HEK293 (cell line): ENCODE measurements around the gene WDR64.

Experiments
- CTCF ChIA-PET: fragments of 350-600 bp; formaldehyde crosslinking; extraction: SDS; loops from one replicate; lab custom pipeline; 2021; ENCODE audit warnings: antibody characterized with exemption; lab: Yijun Ruan, JAX
- POLR2A ChIA-PET: fragments of 300-600 bp; formaldehyde crosslinking; extraction: SDS; loops from one replicate; lab custom pipeline; 2020; ENCODE audit warnings: antibody characterized with exemption, inconsistent platforms; lab: Yijun Ruan, JAX
- H3K27ac ChIP-seq: fragments of 200-500 bp; sonication (Bioruptor generic); 2 replicates; pipeline ENCODE4 v1.5.1; 2014; ENCODE audit warnings: low read depth, low read length, control low read depth, inconsistent platforms; ENCODE audit errors: extremely low read depth
- H3K36me3 ChIP-seq, 2 experiments: fragments of 200-500 bp in 1 of 2; sonication (Bioruptor generic) in 1 of 2; 1 replicate in 1 of 2; 2 replicates in 1 of 2; pipeline ENCODE4 v1.5.1; 2014 to 2017; ENCODE audit warnings: inconsistent platforms in 2 of 2, low read length in 2 of 2; ENCODE audit not compliant: control insufficient read depth in 2 of 2, insufficient read depth in 1 of 2
- H3K4me1 ChIP-seq: fragments of 200-500 bp; sonication (Bioruptor generic); 2 replicates; pipeline ENCODE4 v1.5.1; 2014; ENCODE audit warnings: mild to moderate bottlenecking, low read length, inconsistent platforms; ENCODE audit not compliant: control insufficient read depth, insufficient read depth
- H3K4me3 ChIP-seq: 2 replicates; pipeline ENCODE4 v1.5.1; 2011; ENCODE audit warnings: low read depth, mild to moderate bottlenecking, control low read depth, low read length, moderate library complexity
- H3K9me3 ChIP-seq: fragments of 200-500 bp; sonication (Bioruptor generic); 2 replicates; pipeline ENCODE4 v1.5.1; 2014; ENCODE audit warnings: low read depth, low read length, inconsistent platforms; ENCODE audit not compliant: control insufficient read depth, insufficient read depth
- HIC1 ChIP-seq: fragments of 450-650 bp; formaldehyde crosslinking; IDR thresholded peaks from 2 replicates; pipeline ENCODE4 v1.5.1; 2016; ENCODE audit warnings: missing biosample characterization, missing genetic modification characterization
- HOXC10 ChIP-seq: sonication (generic); formaldehyde crosslinking; IDR thresholded peaks from 2 replicates; pipeline ENCODE4 v1.8.1; 2023; ENCODE audit warnings: mild to moderate bottlenecking, missing genetic modification reagents
- KLF16 ChIP-seq: fragments of 450-650 bp; formaldehyde crosslinking; IDR thresholded peaks from 2 replicates; pipeline ENCODE4 v1.5.1; 2017; ENCODE audit warnings: missing biosample characterization, missing genetic modification characterization
- KLF9 ChIP-seq: fragments of 450-650 bp; formaldehyde crosslinking; IDR thresholded peaks from 2 replicates; pipeline ENCODE4 v1.5.1; 2016; ENCODE audit warnings: missing biosample characterization, missing genetic modification characterization, low read depth
- MYNN ChIP-seq: fragments of 450-650 bp; formaldehyde crosslinking; IDR thresholded peaks from 2 replicates; pipeline ENCODE4 v1.5.1; 2016; ENCODE audit warnings: missing biosample characterization, missing genetic modification characterization, borderline replicate concordance
- SCRT1 ChIP-seq: fragments of 450-650 bp; formaldehyde crosslinking; IDR thresholded peaks from 2 replicates; pipeline ENCODE4 v1.5.1; 2016; ENCODE audit warnings: missing biosample characterization, missing genetic modification characterization, borderline replicate concordance
- SP7 ChIP-seq: fragments of 450-650 bp; formaldehyde crosslinking; IDR thresholded peaks from 2 replicates; pipeline ENCODE4 v1.5.1; 2016; ENCODE audit warnings: missing biosample characterization, missing genetic modification characterization
- ZNF114 ChIP-seq: fragments of 450-650 bp; formaldehyde crosslinking; IDR thresholded peaks from 2 replicates; pipeline ENCODE4 v1.5.0; 2017; ENCODE audit warnings: missing biosample characterization, missing genetic modification characterization
- ZNF175 ChIP-seq: fragments of 450-650 bp; formaldehyde crosslinking; IDR thresholded peaks from 2 replicates; pipeline ENCODE4 v1.5.1; 2016; ENCODE audit warnings: missing biosample characterization, missing genetic modification characterization
- ZNF184 ChIP-seq: fragments of 450-650 bp; IDR thresholded peaks from 2 replicates; pipeline ENCODE4 v1.5.1; 2018; ENCODE audit warnings: missing biosample characterization, mild to moderate bottlenecking, missing genetic modification characterization
- ZNF2 ChIP-seq: fragments of 450-650 bp; formaldehyde crosslinking; IDR thresholded peaks from 2 replicates; pipeline ENCODE4 v1.5.1; 2016; ENCODE audit warnings: missing biosample characterization, missing genetic modification characterization
- ZNF221 ChIP-seq: fragments of 450-650 bp; formaldehyde crosslinking; IDR thresholded peaks from 2 replicates; pipeline ENCODE4 v1.5.1; 2017; ENCODE audit warnings: missing biosample characterization, missing genetic modification characterization, borderline replicate concordance
- ZNF223 ChIP-seq: fragments of 450-650 bp; formaldehyde crosslinking; IDR thresholded peaks from 2 replicates; pipeline ENCODE4 v1.5.1; 2016; ENCODE audit warnings: missing biosample characterization, missing genetic modification characterization
- ZNF24 ChIP-seq: fragments of 450-650 bp; formaldehyde crosslinking; IDR thresholded peaks from 2 replicates; pipeline ENCODE4 v1.5.1; 2016; ENCODE audit warnings: missing biosample characterization, missing genetic modification characterization
- ZNF311 ChIP-seq: fragments of 450-650 bp; formaldehyde crosslinking; IDR thresholded peaks from 2 replicates; pipeline ENCODE4 v1.5.1; 2017; ENCODE audit warnings: missing biosample characterization, missing genetic modification characterization, borderline replicate concordance
- ZNF501 ChIP-seq: fragments of 450-650 bp; formaldehyde crosslinking; IDR thresholded peaks from 2 replicates; pipeline ENCODE4 v1.5.1; 2016; ENCODE audit warnings: missing biosample characterization, missing genetic modification characterization
- ZNF510 ChIP-seq: fragments of 450-650 bp; formaldehyde crosslinking; IDR thresholded peaks from 2 replicates; pipeline ENCODE4 v1.5.1; 2018; ENCODE audit warnings: mild to moderate bottlenecking, missing genetic modification characterization, missing biosample characterization; ENCODE audit not compliant: insufficient replicate concordance
- ZNF514 ChIP-seq: fragments of 450-650 bp; formaldehyde crosslinking; IDR thresholded peaks from 2 replicates; pipeline ENCODE4 v1.5.1; 2016; ENCODE audit warnings: missing biosample characterization, missing genetic modification characterization
- ZNF521 ChIP-seq: fragments of 450-650 bp; formaldehyde crosslinking; IDR thresholded peaks from 2 replicates; pipeline ENCODE4 v1.5.1; 2017; ENCODE audit warnings: missing biosample characterization, mild to moderate bottlenecking, missing genetic modification characterization
- ZNF623 ChIP-seq: fragments of 450-650 bp; formaldehyde crosslinking; IDR thresholded peaks from 2 replicates; pipeline ENCODE4 v1.5.1; 2016; ENCODE audit warnings: missing biosample characterization, missing genetic modification characterization
- ZNF677 ChIP-seq: fragments of 450-650 bp; IDR thresholded peaks from 2 replicates; pipeline ENCODE4 v1.5.0; 2018; ENCODE audit warnings: missing biosample characterization, mild to moderate bottlenecking, missing genetic modification characterization, moderate library complexity
- ZNF701 ChIP-seq: fragments of 450-650 bp; formaldehyde crosslinking; IDR thresholded peaks from 2 replicates; pipeline ENCODE4 v1.5.1; 2016; ENCODE audit warnings: missing biosample characterization, missing genetic modification characterization
- TF ChIP-seq, protein P1 (sequence below): fragments of 450-650 bp; formaldehyde crosslinking; IDR thresholded peaks from 2 replicates; pipeline ENCODE4 v1.5.1; 2016; ENCODE audit warnings: missing biosample characterization, missing genetic modification characterization
- TF ChIP-seq, protein P2 (sequence below): fragments of 450-650 bp; formaldehyde crosslinking; IDR thresholded peaks from 2 replicates; pipeline ENCODE4; 2016; ENCODE audit warnings: missing biosample characterization, missing genetic modification characterization
- TF ChIP-seq, protein P3 (sequence below): fragments of 450-650 bp; formaldehyde crosslinking; IDR thresholded peaks from 2 replicates; pipeline ENCODE4 v1.5.1; 2016; ENCODE audit warnings: missing biosample characterization, missing genetic modification characterization, borderline replicate concordance
- TF ChIP-seq, protein P4 (sequence below): fragments of 450-650 bp; formaldehyde crosslinking; IDR thresholded peaks from 2 replicates; pipeline ENCODE4 v1.5.1; 2017; ENCODE audit warnings: missing biosample characterization, missing genetic modification characterization
- TF ChIP-seq, protein P5 (sequence below): fragments of 450-650 bp; formaldehyde crosslinking; IDR thresholded peaks from 2 replicates; pipeline ENCODE4 v1.5.1; 2016; ENCODE audit warnings: missing biosample characterization, missing genetic modification characterization

The WDR64 gene

DNA sequence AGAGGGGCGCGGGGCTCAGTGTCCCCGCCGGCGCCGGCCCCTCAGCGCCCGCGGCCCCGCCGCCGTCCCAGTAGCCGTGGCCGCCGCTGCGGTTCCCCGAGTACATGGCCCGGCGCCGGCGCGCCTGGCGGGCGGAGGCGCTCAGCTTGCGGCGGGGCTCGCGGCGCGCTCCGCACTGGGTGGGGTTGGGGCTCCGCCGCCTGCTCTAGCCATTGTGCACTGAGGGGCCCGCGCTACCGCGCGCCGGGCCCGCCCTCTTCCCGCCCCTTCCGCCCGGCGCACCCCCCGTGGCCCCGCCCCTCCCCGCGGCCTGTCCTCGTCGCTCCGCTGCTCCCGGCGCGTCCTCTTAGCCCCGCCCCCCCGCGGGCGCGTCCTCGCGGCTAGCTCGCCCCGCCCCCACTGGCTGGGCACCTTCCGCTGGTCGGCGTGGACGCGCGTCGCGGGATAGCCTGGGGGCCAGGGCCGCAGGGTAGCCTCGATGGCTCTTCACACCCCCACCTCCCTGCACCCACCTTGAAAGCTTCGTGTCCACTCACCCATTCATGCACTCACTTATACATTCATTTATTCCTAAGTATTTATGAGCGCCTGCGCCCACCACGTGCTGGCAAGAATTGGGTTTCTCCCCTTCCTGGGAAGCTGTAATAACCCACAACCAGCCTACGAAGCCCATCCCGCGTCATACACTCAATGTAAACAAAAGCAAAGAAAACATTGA lies 11.8 kb upstream of the WDR64 start, which contains the start of the genes CHML and OPN3:
Gene CHML (minus strand): TSS at position 221 of the 718 bp plus-strand sequence. CDS start 4,603 bp downstream, outside the sequence.
Gene OPN3 (minus strand): TSS at position 221 of the 718 bp plus-strand sequence. CDS start 115 bp downstream, at position 106.
- peaks cover 0 to 10% of the 10 kb centered on the region in 2 experiments; a peak in 1 of 3 replicates for H3K36me3 ChIP-seq
- ChIA-PET POLR2A (interaction anchor here (0.5 to 1.6 kb wide), 11 partner anchors 11 to 1615 kb away, joined by 3 to 13 read pairs (median 4); partner anchors contain the start of genes CEP170, EXO1, FH and SDCCAG8), CTCF (interaction anchor here (4.5 kb wide), 1 partner anchor 13 kb away, joined by 23 read pairs; no protein-coding TSS in a partner anchor)
- H3K9me3 ChIP-seq = no peaks in the 10 kb centered on the region; the same call in 1 of the 2 replicates
- H3K27ac ChIP-seq = peak within 1 kb of the TSS; percentile 89
- H3K4me3 ChIP-seq = peak within 1 kb of the TSS; percentile 95
- H3K4me1 ChIP-seq = peaks cover 10% of the 10 kb centered on the region
- TF ChIP-seq HIC1 (tag by site-specific recombination) (peak; percentile 96), ZNF501 (peak; percentile 73; the same call in 1 of the 2 replicates), ZNF623 (tag by site-specific recombination) (no peak), ZNF24 (tag by site-specific recombination) (peak; percentile 81; the same call in 1 of the 2 replicates), ZNF184 (tag by site-specific recombination) (peak; percentile 11), ZNF510 (tag by site-specific recombination) (no peak), ZNF701 (tag by site-specific recombination) (no peak), SP7 (peak; percentile 67), KLF9 (tag by site-specific recombination) (no peak; the same call in 1 of the 2 replicates), HOXC10 (CRISPR knock-in tag) (no peak), ZNF677 (0 out of 2 replicates have a peak, but pooled peaks have one; percentile 46), SCRT1 (no peak), ZNF114 (tag by site-specific recombination) (no peak), MYNN (tag by site-specific recombination) (no peak), ZNF311 (no peak), ZNF223 (no peak), ZNF221 (no peak), ZNF175 (tag by site-specific recombination) (no peak), KLF16 (peak; percentile 53; the same call in 1 of the 2 replicates), ZNF2 (tag by site-specific recombination) (peak; percentile 77; the same call in 1 of the 2 replicates), ZNF521 (tag by site-specific recombination) (no peak), ZNF514 (no peak)
- TF ChIP-seq, protein P1, sequence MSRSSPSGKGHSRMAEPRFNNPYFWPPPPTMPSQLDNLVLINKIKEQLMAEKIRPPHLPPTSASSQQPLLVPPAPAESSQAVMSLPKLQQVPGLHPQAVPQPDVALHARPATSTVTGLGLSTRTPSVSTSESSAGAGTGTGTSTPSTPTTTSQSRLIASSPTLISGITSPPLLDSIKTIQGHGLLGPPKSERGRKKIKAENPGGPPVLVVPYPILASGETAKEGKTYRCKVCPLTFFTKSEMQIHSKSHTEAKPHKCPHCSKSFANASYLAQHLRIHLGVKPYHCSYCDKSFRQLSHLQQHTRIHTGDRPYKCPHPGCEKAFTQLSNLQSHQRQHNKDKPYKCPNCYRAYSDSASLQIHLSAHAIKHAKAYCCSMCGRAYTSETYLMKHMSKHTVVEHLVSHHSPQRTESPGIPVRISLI (tag by site-specific recombination) = no peak
- TF ChIP-seq, protein P2, sequence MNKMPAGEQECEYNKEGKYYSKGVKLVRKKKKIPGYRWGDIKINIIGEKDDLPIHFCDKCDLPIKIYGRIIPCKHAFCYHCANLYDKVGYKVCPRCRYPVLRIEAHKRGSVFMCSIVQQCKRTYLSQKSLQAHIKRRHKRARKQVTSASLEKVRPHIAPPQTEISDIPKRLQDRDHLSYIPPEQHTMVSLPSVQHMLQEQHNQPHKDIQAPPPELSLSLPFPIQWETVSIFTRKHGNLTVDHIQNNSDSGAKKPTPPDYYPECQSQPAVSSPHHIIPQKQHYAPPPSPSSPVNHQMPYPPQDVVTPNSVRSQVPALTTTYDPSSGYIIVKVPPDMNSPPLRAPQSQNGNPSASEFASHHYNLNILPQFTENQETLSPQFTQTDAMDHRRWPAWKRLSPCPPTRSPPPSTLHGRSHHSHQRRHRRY (tag by site-specific recombination) = no peak
- TF ChIP-seq, protein P3, sequence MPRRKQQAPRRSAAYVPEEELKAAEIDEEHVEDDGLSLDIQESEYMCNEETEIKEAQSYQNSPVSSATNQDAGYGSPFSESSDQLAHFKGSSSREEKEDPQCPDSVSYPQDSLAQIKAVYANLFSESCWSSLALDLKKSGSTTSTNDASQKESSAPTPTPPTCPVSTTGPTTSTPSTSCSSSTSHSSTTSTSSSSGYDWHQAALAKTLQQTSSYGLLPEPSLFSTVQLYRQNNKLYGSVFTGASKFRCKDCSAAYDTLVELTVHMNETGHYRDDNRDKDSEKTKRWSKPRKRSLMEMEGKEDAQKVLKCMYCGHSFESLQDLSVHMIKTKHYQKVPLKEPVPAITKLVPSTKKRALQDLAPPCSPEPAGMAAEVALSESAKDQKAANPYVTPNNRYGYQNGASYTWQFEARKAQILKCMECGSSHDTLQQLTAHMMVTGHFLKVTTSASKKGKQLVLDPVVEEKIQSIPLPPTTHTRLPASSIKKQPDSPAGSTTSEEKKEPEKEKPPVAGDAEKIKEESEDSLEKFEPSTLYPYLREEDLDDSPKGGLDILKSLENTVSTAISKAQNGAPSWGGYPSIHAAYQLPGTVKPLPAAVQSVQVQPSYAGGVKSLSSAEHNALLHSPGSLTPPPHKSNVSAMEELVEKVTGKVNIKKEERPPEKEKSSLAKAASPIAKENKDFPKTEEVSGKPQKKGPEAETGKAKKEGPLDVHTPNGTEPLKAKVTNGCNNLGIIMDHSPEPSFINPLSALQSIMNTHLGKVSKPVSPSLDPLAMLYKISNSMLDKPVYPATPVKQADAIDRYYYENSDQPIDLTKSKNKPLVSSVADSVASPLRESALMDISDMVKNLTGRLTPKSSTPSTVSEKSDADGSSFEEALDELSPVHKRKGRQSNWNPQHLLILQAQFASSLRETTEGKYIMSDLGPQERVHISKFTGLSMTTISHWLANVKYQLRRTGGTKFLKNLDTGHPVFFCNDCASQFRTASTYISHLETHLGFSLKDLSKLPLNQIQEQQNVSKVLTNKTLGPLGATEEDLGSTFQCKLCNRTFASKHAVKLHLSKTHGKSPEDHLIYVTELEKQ (tag by site-specific recombination) = no peak
- TF ChIP-seq, protein P4, sequence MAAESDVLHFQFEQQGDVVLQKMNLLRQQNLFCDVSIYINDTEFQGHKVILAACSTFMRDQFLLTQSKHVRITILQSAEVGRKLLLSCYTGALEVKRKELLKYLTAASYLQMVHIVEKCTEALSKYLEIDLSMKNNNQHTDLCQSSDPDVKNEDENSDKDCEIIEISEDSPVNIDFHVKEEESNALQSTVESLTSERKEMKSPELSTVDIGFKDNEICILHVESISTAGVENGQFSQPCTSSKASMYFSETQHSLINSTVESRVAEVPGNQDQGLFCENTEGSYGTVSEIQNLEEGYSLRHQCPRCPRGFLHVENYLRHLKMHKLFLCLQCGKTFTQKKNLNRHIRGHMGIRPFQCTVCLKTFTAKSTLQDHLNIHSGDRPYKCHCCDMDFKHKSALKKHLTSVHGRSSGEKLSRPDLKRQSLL (tag by site-specific recombination) = no peak
- TF ChIP-seq, protein P5, sequence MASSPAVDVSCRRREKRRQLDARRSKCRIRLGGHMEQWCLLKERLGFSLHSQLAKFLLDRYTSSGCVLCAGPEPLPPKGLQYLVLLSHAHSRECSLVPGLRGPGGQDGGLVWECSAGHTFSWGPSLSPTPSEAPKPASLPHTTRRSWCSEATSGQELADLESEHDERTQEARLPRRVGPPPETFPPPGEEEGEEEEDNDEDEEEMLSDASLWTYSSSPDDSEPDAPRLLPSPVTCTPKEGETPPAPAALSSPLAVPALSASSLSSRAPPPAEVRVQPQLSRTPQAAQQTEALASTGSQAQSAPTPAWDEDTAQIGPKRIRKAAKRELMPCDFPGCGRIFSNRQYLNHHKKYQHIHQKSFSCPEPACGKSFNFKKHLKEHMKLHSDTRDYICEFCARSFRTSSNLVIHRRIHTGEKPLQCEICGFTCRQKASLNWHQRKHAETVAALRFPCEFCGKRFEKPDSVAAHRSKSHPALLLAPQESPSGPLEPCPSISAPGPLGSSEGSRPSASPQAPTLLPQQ (tag by site-specific recombination) = 0 out of 2 replicates have a peak, but pooled peaks have one; percentile 65
